ENCODE results near the gene CAPN11. TPM values are rescaled to one million over a fixed set of nuclear protein-coding genes. Genes with fewer than 3 reads are reported as not detected.

Gene CAPN11
- total and polyA plus RNA-seq, 10 of the 15 experiments (the other 5 are each of a cell fraction or from before 2014, with no cell fraction given): 0.05 to 0.44 (median 0.31) TPM

GRCh38 chr6:44123544-44123943, 35.1 kb upstream of the CAPN11 start:
- H3K4me1 ChIP-seq (ENCODE audit: control insufficient read depth, insufficient read depth, low read length): peaks cover 37% of the 10 kb centered on the region
- no peak overlapping the region for H3K27ac ChIP-seq (ENCODE audit: control insufficient read depth, insufficient read depth)
- ATAC-seq (no peak), FAIRE-seq (no peak), DNase-seq (ENCODE audit: low read depth, low spot score) (no peak)
- ChIA-PET SMC1A (ENCODE audit: uncharacterized antibody, unreplicated experiment) (interaction anchor here (0.7 to 1.0 kb wide), 2 partner anchors 14 to 27 kb away, joined by 3 to 4 read pairs; no protein-coding TSS in a partner anchor), POLR2A (interaction anchor here (1.4 kb wide), 1 partner anchor 123 kb away, joined by 4 read pairs; no protein-coding TSS in a partner anchor), RAD21 (ENCODE audit: unreplicated experiment) (interaction anchor here (1.5 kb wide), 1 partner anchor 49 kb away, joined by 5 read pairs; no protein-coding TSS in a partner anchor), CTCF (interaction anchor here (0.8 to 1.5 kb wide), 3 partner anchors 24 to 353 kb away, joined by 3 to 4 read pairs (median 4); partner anchors contain the start of gene VEGFA)
- H3K4me2 ChIP-seq (ENCODE audit: control insufficient read depth, insufficient read depth): peak overlapping the region; percentile 96
- in situ Hi-C loops (cut with MboI): no loop called here
- H3K9ac ChIP-seq (ENCODE audit: control insufficient read depth, insufficient read depth, low read length): no peak overlapping the region; the same call in 1 of the 2 replicates
- intact Hi-C loops (cut with micrococcal nuclease; ENCODE audit: unreplicated experiment): no loop called here
- 0 out of 4 replicates have a peak, but pooled peaks cover 0 to 6% of the 10 kb centered on the region in 2 experiments for H3K36me3 ChIP-seq (ENCODE audit: control insufficient read depth in 2 of 2, insufficient read depth in 2 of 2, low read length in 1 of 2)
- no TSS peak for BruUV-seq (replicated peaks)
- peaks cover 96% of the 10 kb centered on the region for H3K79me2 ChIP-seq (ENCODE audit: control insufficient read depth, insufficient read depth, low read length)
- peaks cover 8% of the 10 kb centered on the region for H4K20me1 ChIP-seq (ENCODE audit: control insufficient read depth, insufficient read depth)
- H3K9me3 ChIP-seq (replicated peaks; ENCODE audit: control insufficient read depth, insufficient read depth, low read length): no peaks in the 10 kb centered on the region
- H3K27me3 ChIP-seq (replicated peaks in 1 of 2; ENCODE audit: control insufficient read depth in 2 of 2, insufficient read depth in 2 of 2, low read length in 1 of 2): no peaks in the 10 kb centered on the region
- no peak overlapping the region for H2AFZ ChIP-seq (ENCODE audit: control insufficient read depth, low read depth, low read length)
- H3K4me3 ChIP-seq: peak overlapping the region; percentile 46
- TF ChIP-seq NR2F1 (conservative IDR thresholded peaks at IDR 0.05): no peak
- TF ChIP-seq CHD2 (IDR thresholded peaks at IDR 0.05; ENCODE audit: borderline replicate concordance, low read depth, low read length): no peak
- no peak for TF ChIP-seq PAX8 (IDR thresholded peaks at IDR 0.05)
- no peak for TF ChIP-seq NR2C2 (IDR thresholded peaks at IDR 0.05; ENCODE audit: borderline replicate concordance, control insufficient read depth, insufficient read length, low read depth)
- TF ChIP-seq RAD21 (IDR thresholded peaks at IDR 0.05; ENCODE audit: insufficient read depth, low read depth, low read length): no peak
- TF ChIP-seq CHD1 (IDR thresholded peaks at IDR 0.05; ENCODE audit: low read depth, low read length): no peak
- no peak for TF ChIP-seq ZNF622 (IDR thresholded peaks at IDR 0.05)
- TF ChIP-seq STAT1 (conservative IDR thresholded peaks at IDR 0.05): no peak
- TF ChIP-seq NFYA (IDR thresholded peaks at IDR 0.05; ENCODE audit: borderline replicate concordance, low read depth, low read length): no peak
- no peak for TF ChIP-seq MEF2A (IDR thresholded peaks at IDR 0.05; ENCODE audit: insufficient read depth, low read depth, low read length)
- 98% methylated on average over 2 of the region's 2 CpGs for WGBS (ENCODE audit: insufficient coverage, insufficient replicate concordance, low lambda C conversion rate, missing lambda C conversion rate)

Measured in GM12878 (cell line).